ENCODE measurements around the gene ZBTB8A.

DNA sequence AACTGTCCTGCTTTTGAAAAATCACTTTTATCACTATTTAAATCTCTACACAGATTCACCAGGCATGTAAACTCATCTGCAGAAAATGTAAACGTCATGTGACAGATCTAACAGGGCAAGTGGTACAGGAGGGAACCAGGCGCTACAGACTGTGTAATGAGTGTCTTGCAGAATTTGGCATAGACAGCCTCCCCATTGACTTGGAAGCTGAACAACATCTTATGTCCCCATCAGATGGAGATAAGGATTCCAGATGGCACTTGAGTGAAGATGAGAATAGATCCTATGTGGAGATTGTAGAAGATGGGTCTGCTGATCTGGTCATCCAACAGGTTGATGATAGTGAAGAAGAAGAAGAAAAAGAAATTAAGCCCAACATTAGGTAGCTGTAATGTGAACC is 60.8 kb downstream of the ZBTB8A start:
- no peak for TF ChIP-seq MXD3 (CRISPR knock-in tag; IDR thresholded peaks at IDR 0.05)
- no peak for TF ChIP-seq SIX4 (CRISPR knock-in tag; IDR thresholded peaks at IDR 0.05)
- no peak for TF ChIP-seq FIP1L1 (IDR thresholded peaks at IDR 0.05; ENCODE audit: borderline replicate concordance, insufficient read depth, low read depth, low read length)
- no peak for TF ChIP-seq THYN1 (CRISPR knock-in tag; IDR thresholded peaks at IDR 0.05; ENCODE audit: borderline replicate concordance, low read depth)
- no peak for TF ChIP-seq ZBTB20 (CRISPR knock-in tag; IDR thresholded peaks at IDR 0.05; ENCODE audit: borderline replicate concordance, low read depth)
- no peak for TF ChIP-seq CTCF (CRISPR knock-in tag; IDR thresholded peaks at IDR 0.05)
- no peak for TF ChIP-seq SMAD3 (CRISPR knock-in tag; IDR thresholded peaks at IDR 0.05)
- no peak for TF ChIP-seq KLF9 (CRISPR knock-in tag; IDR thresholded peaks at IDR 0.05; ENCODE audit: low read depth)
- TF ChIP-seq, protein P1, sequence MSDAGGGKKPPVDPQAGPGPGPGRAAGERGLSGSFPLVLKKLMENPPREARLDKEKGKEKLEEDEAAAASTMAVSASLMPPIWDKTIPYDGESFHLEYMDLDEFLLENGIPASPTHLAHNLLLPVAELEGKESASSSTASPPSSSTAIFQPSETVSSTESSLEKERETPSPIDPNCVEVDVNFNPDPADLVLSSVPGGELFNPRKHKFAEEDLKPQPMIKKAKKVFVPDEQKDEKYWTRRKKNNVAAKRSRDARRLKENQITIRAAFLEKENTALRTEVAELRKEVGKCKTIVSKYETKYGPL (CRISPR knock-in tag; IDR thresholded peaks at IDR 0.05), result no peak
- TF ChIP-seq, protein P2, sequence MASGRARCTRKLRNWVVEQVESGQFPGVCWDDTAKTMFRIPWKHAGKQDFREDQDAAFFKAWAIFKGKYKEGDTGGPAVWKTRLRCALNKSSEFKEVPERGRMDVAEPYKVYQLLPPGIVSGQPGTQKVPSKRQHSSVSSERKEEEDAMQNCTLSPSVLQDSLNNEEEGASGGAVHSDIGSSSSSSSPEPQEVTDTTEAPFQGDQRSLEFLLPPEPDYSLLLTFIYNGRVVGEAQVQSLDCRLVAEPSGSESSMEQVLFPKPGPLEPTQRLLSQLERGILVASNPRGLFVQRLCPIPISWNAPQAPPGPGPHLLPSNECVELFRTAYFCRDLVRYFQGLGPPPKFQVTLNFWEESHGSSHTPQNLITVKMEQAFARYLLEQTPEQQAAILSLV (CRISPR knock-in tag; IDR thresholded peaks at IDR 0.05; ENCODE audit: borderline replicate concordance), result no peak
- no peak for TF ChIP-seq KDM4B (CRISPR knock-in tag; IDR thresholded peaks at IDR 0.05)
- no peak for TF ChIP-seq KLF16 (CRISPR knock-in tag; IDR thresholded peaks at IDR 0.05)

All from HepG2 (cell line).